Activated naive CD8-positive, alpha-beta T cell treated with anti-CD3 and anti-CD28 coated beads for 36 hours (primary cell): Measurements from ENCODE around the gene SYCE3. TPM values are rescaled to one million over a fixed set of nuclear protein-coding genes. Genes with fewer than 3 reads are reported as not detected.

ENCODE experiments used
- DNase-seq: peaks from one replicate; pipeline ENCODE4 v3.0.0; 2021
- H3K27ac Mint-ChIP-seq: one replicate; pipeline ENCODE4 v1.8.0; 2022; ENCODE audit warnings: mild to moderate bottlenecking, moderate library complexity, mixed read lengths
- H3K27me3 Mint-ChIP-seq: one replicate; pipeline ENCODE4 v1.8.0; 2022; ENCODE audit warnings: mild to moderate bottlenecking, mixed read lengths
- H3K36me3 Mint-ChIP-seq: one replicate; pipeline ENCODE4 v1.8.0; 2021; ENCODE audit warnings: mild to moderate bottlenecking, mixed read lengths
- H3K4me1 Mint-ChIP-seq: one replicate; pipeline ENCODE4 v1.8.0; 2021; ENCODE audit warnings: mixed read lengths
- H3K4me3 Mint-ChIP-seq: one replicate; pipeline ENCODE4 v1.8.0; 2022; ENCODE audit warnings: mild to moderate bottlenecking, moderate library complexity, mixed read lengths
- H3K9me3 Mint-ChIP-seq: one replicate; pipeline ENCODE4 v1.8.0; 2022; ENCODE audit warnings: mixed read lengths
- total RNA-seq, 2 experiments: library from RNA; stranded (reverse); gene quantifications; one replicate each; pipeline ENCODE4 v1.2.3, GENCODE V29; 2021

SYCE3 gene
- total RNA-seq, 2 experiments from 2014 or later = 1.3 to 1.9 TPM

DNA sequence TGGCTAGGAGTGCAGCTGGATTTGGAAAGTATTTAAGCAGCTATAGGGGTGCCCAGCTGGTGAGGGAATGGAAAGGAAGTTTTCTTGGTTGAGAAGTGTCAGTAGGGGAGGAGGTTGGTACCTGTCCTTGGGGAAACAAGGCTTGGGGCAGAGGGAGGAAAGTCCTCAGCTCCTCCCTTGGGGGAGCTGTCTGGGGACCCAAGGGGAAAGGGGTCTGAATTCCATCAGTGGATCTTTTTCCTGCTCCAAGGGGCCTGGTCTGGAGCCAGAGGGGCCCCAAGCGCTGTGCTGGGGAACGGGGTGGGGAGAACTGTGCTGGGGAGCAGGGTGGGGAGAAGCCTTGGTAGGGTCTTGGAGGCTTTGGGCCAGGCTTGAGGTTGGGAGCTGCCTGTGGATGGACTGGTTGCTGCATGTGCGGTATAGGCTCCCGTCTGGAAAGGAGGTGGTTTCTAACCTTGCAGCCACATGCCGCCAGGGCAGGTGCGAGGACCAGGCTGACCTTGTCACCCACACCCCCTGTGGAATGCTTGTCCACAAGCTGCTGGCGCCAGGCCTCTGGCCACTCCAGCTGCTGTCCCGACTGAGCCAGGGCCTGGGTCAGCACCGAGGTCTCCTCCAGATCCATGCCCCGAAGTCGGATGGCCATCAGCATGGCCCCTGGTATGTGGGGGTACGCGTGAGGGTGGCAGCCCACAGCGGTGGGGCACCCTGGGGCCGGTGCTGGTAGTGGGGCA lies 33.9 kb downstream of the SYCE3 start:
- Mint-ChIP-seq H3K36me3 (peaks cover 40% of the 10 kb centered on the region), H3K27ac (peak overlapping the region; percentile 90), H3K27me3 (peaks cover 24% of the 10 kb centered on the region), H3K9me3 (no peaks in the 10 kb centered on the region), H3K4me1 (peaks cover 46% of the 10 kb centered on the region), H3K4me3 (peak overlapping the region; percentile 85)
- no peak for DNase-seq

DNA sequence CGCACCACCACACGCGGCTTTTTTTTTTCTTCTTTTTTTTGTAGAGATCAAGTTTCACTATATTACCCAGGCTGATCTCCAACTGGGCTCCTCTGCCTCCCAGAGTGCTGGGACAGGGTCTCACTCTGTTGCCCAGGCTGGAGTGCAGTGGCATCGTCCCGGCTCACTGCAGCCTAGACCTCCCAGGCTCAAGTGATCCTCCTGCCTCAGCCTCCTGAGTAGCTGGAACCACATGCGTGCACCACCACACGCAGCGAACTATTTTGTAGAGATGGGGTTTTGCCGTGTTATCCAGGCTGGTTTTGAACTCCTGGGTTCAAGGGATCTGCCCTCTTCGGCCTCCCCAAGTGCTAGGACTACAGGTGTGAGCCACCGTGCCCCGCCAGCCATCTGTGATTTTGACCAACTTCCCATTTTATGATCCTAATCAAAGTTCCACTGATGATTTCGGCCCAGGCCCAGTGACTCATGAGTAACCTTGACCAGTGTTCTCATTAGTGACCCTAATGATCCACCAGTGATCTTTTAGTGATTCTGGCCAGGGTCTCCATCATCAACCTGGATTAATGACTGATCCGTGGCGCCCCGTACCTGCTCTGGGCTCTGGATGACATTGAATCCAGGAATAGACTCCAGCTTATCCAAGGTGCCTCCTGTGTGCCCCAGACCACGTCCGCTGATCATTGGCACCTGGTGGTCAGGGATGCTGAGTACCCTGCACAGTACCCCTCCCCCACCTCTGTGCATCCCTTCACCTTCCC lies 34.6 kb downstream of the SYCE3 start:
- Mint-ChIP-seq H3K4me1 (peaks cover 42% of the 10 kb centered on the region), H3K4me3 (peak overlapping the region; percentile 85), H3K27me3 (peaks cover 22% of the 10 kb centered on the region), H3K27ac (peak overlapping the region; percentile 90), H3K36me3 (peaks cover 42% of the 10 kb centered on the region), H3K9me3 (no peaks in the 10 kb centered on the region)
- DNase-seq = no peak

DNA sequence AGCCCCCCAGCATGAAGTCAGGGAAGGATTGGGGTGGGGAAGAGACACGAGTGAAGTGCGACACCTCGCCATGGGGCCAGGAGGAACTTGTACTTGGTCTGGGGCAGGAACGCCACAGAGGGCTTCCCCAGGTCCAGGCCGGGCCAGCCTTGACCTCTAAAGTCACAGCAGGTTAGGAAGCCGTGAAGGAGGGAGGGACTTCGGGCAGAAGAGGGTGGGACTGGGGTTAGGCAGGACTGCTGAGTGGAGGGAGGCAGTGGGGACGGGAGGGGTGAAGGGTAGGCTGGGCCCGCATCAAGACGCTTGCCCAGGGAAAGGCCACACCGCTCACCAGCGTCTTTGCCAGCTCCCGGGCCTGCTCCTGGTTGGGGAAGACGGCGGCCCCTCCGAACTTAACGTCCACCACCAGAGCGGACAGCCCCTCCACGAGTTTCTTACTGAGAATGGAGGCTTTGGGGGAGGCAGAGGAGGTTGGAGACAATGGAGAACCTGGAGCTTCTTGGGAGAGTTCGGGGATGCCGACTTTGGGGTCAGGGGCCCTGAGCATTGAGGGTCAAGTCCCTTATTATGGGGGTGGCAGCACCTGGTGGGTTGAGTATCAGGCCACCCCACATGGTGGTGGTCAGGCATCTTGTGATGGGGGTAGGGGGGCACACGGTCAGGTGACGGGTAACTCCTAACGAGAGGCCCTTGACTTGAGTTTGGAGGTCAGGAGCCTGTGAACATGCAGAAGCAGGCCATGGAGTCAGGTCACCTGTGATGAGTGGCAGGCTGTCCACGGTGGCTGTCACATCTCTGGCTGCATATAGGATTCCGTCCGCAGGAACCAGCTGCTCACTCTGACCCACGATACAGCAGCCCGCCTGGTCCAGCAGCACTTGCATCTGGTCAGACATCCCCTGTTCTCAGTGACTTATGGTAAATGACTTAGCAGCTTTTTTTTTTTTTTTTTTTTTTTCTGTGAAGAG lies 35.6 kb downstream of the SYCE3 start:
- Mint-ChIP-seq H3K4me1 (peaks cover 35% of the 10 kb centered on the region), H3K27ac (peak overlapping the region; percentile 90), H3K36me3 (peaks cover 40% of the 10 kb centered on the region), H3K4me3 (peak overlapping the region; percentile 85), H3K27me3 (peaks cover 17% of the 10 kb centered on the region), H3K9me3 (no peaks in the 10 kb centered on the region)
- peak; percentile 63 for DNase-seq

DNA sequence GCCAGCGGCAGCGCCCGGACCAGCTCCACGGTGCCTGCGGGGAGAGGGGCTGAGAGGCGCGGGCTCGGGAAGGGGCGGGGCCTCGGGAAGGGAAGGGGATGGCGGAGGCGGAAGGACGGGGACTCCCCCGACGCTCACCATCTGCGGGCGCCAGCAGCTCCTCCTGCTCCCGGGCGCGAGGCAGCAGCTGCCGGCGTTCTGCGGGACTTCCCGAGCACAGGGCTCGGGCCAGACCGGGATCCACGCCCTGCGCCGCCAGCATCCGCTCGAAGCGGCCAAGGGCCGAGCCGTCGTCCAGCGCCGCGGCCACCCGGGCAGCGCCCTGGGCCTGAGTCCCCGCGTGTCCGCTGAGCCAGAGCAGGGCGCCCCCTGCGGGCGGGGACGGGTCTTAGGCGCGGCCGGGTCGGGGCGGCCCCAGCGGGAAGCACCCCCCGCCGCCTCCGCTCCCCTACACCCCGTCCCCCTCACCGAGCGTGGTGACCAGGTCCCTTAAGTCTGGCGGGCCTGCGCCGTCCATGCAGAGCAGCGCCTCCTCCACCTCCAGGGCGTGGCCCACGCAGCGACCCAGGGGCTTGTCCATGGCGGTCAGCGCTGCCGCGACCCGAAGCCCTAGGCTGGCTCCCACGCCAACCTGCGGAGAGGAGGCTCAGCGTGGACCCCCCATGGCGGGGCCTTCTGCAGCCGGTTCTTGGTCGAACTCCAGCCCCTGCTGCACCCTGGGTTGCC lies 36.4 kb downstream of the SYCE3 start:
- DNase-seq = peak; percentile 92
- Mint-ChIP-seq H3K4me1 (peaks cover 35% of the 10 kb centered on the region), H3K27me3 (peaks cover 17% of the 10 kb centered on the region), H3K9me3 (no peaks in the 10 kb centered on the region), H3K4me3 (peak overlapping the region; percentile 97), H3K36me3 (peaks cover 40% of the 10 kb centered on the region), H3K27ac (peak overlapping the region; percentile 90)

DNA sequence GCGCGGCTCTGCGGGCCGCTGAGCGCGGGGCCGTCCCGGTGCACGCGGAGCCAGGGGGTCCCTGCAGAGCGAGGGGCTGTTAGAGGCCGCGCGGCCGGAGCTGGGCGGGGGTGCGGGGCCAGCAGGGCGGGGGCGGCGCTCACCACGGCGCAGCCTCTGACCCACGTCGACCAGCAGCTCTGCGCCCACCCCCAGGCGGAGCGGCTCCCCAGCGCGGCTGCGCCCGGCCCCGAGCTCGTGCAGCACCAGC lies 36.9 kb downstream of the SYCE3 start:
- H3K4me1 Mint-ChIP-seq = peaks cover 32% of the 10 kb centered on the region
- H3K36me3 Mint-ChIP-seq = peaks cover 39% of the 10 kb centered on the region
- no peak for DNase-seq
- H3K9me3 Mint-ChIP-seq = no peaks in the 10 kb centered on the region
- peak overlapping the region; percentile 97 for H3K4me3 Mint-ChIP-seq
- H3K27me3 Mint-ChIP-seq = peaks cover 12% of the 10 kb centered on the region
- H3K27ac Mint-ChIP-seq = peak overlapping the region; percentile 92

DNA sequence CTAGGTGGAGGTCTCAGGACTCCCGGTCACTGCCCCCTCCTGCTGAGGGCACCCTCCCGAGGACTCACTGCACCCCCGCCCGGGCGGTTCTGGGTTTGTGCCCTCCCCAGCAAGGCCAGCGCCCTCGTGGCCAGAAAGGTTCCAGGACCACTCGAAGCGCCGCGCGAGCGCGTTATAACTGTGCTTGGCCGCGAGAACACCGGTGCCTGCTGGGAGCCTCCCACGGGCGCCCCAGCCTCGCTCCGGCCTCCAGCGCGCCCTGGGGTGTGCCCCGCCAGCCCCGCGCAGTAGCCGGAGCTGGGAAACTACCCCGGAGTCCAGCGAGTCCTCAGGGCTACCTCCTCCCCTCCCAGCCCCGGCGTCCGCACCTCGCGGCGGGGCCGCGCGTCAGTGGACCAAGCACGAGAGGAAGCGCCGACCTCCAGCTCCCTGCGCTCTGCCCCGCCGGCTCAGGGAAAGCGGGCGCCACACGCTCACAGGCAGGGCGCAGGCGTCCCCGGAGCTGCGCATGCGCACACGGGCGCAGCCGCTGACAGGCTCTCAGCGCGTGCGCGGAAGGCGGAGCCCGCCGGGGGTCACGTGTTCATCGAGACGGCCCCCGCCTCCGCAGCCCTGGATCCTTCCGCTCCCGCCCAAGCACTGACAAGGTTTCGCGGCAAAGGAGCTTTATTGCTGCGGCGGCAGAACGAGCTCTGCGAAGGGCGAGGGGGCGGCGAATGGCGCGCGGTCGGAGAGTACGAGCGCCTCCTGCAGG lies 37.4 kb downstream of the SYCE3 start, which contains the start of gene SCO2:
Gene SCO2, minus strand, starts transcription at position 495 of the 754 bp plus-strand sequence. CDS start 1,187 bp downstream, outside the sequence.
- DNase-seq = peak; percentile 99
- Mint-ChIP-seq H3K36me3 (peaks cover 39% of the 10 kb centered on the region), H3K27me3 (peaks cover 8% of the 10 kb centered on the region), H3K27ac (peak within 1 kb of the TSS; percentile 92), H3K9me3 (no peaks in the 10 kb centered on the region), H3K4me3 (peak within 1 kb of the TSS; percentile 97), H3K4me1 (peaks cover 32% of the 10 kb centered on the region)

DNA sequence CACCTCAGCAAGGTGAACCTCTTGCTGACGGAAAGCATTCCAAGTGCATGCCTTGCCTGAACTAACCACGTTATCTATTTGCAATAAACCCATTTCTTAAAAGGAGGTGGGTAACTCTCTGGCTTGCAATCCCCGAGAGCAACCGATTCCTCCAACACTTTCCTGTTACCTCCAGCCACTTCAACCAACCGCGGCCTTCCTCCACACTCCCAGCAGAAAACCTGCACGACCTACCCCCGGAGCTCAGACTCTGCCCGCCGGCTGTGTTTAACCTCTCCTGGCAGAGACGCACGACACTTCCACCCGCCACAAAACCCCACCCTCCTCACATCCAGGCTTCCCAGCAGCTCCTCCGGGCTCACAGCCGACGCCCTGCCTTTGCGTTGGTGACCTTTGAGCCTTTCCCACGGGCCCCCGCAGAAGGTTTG lies 38.0 kb downstream of the SYCE3 start:
- Mint-ChIP-seq H3K36me3 (peaks cover 43% of the 10 kb centered on the region), H3K9me3 (no peaks in the 10 kb centered on the region), H3K27me3 (peaks cover 8% of the 10 kb centered on the region), H3K27ac (peak overlapping the region; percentile 92), H3K4me3 (peak overlapping the region; percentile 97), H3K4me1 (peaks cover 32% of the 10 kb centered on the region)
- no peak for DNase-seq

DNA sequence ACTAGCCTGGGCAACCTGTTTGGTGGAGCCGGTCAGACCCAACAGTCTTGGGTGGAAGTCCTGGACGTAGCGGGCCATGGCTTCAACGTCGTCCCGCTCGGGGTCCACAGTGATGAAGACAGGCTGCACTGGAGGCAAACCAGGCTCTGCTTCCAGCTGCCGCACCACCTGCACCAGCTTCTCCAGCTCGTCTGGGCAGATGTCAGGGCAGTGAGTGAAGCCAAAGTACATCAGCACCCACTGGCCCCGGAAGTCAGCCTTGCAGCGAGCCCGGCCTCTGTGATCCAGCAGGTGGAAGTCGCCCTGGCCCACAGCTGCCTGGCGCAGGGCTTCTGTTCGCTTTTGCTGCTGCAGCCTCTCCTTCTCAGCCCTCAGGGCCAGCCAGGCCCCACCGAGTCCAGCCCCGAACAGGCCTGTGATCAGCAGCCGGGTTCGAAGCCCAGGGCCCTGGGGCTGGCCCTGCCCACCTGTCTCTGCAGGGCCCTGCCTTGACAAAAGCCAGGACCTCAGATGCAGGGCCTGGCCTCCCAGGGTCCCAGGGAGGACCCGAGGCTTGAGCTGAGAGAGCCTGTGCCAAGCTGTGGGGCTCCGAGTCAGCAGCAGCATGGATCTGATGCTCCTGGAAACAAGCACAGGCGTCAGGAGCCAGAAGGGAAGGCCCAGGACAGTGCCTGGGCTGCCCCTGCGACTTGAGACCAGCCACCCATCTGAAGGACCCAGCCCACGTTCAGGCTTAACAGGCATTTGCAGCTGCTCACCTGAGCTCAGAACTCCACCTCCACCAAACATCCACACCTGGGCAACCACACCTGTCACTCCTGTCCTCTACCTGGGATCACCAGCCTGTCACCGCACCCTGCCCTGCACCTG lies 38.7 kb downstream of the SYCE3 start:
- Mint-ChIP-seq H3K4me1 (peaks cover 32% of the 10 kb centered on the region), H3K4me3 (peak overlapping the region; percentile 97), H3K27me3 (peaks cover 8% of the 10 kb centered on the region), H3K27ac (peak overlapping the region; percentile 92), H3K9me3 (no peaks in the 10 kb centered on the region), H3K36me3 (peaks cover 46% of the 10 kb centered on the region)
- no peak for DNase-seq

DNA sequence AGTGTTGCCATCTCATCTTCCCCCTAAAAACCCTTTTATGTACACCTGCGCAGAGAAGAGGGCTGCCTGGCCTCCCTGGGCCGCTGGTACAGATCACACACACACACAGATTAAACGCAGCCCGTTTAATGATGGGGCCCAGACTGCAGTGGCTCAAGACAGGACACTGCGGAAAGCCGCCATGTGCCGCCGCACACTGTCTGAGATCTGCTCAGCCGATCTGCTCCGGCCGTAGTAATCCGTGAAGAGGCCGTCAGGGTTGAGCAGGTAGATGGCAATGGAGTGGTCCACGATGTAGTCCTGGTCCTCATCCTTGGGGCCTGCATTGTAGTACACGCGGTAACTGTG lies 39.3 kb downstream of the SYCE3 start:
- H3K36me3 Mint-ChIP-seq = peaks cover 41% of the 10 kb centered on the region
- H3K27me3 Mint-ChIP-seq = peaks cover 8% of the 10 kb centered on the region
- H3K9me3 Mint-ChIP-seq = no peaks in the 10 kb centered on the region
- peak overlapping the region; percentile 45 for H3K27ac Mint-ChIP-seq
- peak overlapping the region; percentile 97 for H3K4me3 Mint-ChIP-seq
- peaks cover 26% of the 10 kb centered on the region for H3K4me1 Mint-ChIP-seq
- DNase-seq = no peak

DNA sequence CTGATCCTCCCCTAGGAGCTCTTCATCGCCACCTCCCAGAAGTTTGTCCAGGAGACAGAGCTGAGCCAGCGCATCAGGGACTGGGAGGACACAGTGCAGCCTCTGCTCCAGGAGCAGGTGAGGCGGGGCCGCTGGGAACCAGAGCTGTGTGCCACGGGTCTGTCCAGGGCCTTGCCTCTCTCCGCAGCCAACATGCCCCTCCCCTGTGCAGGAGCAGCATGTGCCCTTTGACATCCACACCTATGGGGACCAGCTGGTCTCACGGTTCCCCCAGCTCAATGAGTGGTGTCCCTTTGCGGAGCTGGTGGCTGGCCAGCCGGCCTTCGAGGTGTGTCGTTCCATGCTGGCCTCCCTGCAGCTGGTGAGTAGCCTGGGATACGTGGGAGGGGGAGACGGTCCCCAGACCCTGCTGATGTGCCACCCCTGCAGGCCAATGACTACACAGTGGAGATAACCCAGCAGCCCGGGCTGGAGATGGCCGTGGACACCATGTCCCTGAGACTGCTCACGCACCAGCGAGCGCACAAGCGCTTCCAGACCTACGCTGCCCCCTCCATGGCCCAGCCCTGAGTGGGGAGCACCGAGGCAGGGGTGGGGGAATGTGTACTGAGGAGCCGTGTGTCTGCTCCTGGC lies 39.8 kb downstream of the SYCE3 start:
- no peak for DNase-seq
- H3K27ac Mint-ChIP-seq = no peak overlapping the region
- H3K36me3 Mint-ChIP-seq = peaks cover 36% of the 10 kb centered on the region
- H3K4me1 Mint-ChIP-seq = peaks cover 21% of the 10 kb centered on the region
- peak overlapping the region; percentile 97 for H3K4me3 Mint-ChIP-seq
- H3K27me3 Mint-ChIP-seq = peaks cover 8% of the 10 kb centered on the region
- H3K9me3 Mint-ChIP-seq = no peaks in the 10 kb centered on the region

DNA sequence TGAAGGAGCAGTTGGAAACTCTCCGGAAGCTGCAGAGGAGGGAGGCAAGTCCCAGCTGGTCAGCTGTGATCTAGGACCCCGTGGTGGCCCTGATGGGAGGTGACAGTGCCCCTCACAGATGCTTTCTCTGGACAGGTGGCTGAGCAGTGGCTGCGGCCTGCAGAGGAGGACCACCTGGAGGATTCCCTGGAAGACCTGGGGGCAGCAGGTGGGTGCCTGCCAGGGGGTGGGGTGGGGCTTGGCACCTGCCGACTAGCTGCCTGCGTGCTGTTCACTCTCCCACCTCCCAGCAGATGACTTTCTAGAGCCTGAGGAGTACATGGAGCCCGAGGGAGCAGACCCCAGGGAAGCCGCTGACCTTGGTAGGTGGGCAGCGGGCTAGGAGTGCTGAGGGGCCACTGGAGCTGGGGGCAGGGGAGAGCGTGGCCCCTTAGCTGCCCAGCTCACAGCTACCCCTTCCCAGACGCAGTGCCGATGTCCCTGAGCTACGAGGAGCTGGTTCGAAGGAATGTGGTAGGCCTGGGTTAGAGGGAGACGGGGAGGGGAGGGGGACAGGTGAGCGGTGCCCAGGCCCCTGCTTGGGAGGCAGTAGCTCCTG lies 40.4 kb downstream of the SYCE3 start:
- Mint-ChIP-seq H3K36me3 (peaks cover 30% of the 10 kb centered on the region), H3K4me1 (peaks cover 15% of the 10 kb centered on the region), H3K9me3 (no peaks in the 10 kb centered on the region), H3K4me3 (no peak overlapping the region), H3K27me3 (peaks cover 8% of the 10 kb centered on the region), H3K27ac (no peak overlapping the region)
- DNase-seq = no peak

DNA sequence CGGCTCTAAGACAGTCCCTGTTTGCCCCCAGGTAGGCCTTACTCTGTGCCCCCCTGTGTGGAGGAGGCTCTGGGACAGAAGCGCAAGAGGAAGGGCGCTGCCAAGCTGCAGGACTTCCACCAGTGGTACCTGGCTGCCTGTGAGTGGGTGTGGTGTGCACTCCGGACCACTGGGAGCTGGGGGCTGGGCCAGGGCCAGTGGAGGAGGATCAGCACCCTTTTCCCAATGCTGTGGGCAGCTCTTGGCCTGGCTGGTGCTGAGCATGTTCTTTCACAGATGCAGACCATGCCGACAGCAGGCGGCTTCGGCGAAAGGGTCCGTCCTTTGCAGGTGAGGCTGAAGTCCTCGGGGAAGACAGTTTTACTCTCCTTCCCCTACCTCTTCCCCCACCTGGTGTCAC lies 41.0 kb downstream of the SYCE3 start:
- H3K27me3 Mint-ChIP-seq = peaks cover 8% of the 10 kb centered on the region
- H3K9me3 Mint-ChIP-seq = no peaks in the 10 kb centered on the region
- peaks cover 9% of the 10 kb centered on the region for H3K4me1 Mint-ChIP-seq

More for the DNA sequence above, 41.0 kb downstream of the SYCE3 start:
- H3K4me3 Mint-ChIP-seq = no peak overlapping the region
- H3K36me3 Mint-ChIP-seq = peaks cover 25% of the 10 kb centered on the region
- H3K27ac Mint-ChIP-seq = no peak overlapping the region
- DNase-seq = no peak
